Activated CD8-positive, alpha-beta memory T cell treated with anti-CD3 and anti-CD28 coated beads for 48 hours (primary cell): Measurements from ENCODE around the gene CABLES1.

ENCODE experiments used
- DNase-seq, 3 experiments: peaks; one replicate each; pipeline ENCODE4 v3.0.0-alpha.2; 2020; ENCODE audit warnings: low read depth in 2 of 3, low spot score in 2 of 3

CABLES1 gene

GRCh38 chr18:23189768-23190661 is 54.7 kb downstream of the CABLES1 start:
- DNase-seq = no peak

- no peak for DNase-seq
Measured at GRCh38 chr18:23191232-23191631, 55.9 kb downstream of the CABLES1 start.

GRCh38 chr18:23193742-23194141 is 58.5 kb downstream of the CABLES1 start:
- DNase-seq = no peak

GRCh38 chr18:23194155-23194996 is 59.1 kb downstream of the CABLES1 start:
- no peak for DNase-seq

- DNase-seq = no peak
Measured at GRCh38 chr18:23194997-23195957, 60.0 kb downstream of the CABLES1 start.

- DNase-seq = no peak
Measured at GRCh38 chr18:23196119-23197007, 61.1 kb downstream of the CABLES1 start.

GRCh38 chr18:23198217-23198845 is 63.0 kb downstream of the CABLES1 start:
- DNase-seq = no peak

GRCh38 chr18:23200756-23201155 is 65.5 kb downstream of the CABLES1 start:
- no peak for DNase-seq

GRCh38 chr18:23201741-23202140 is 66.5 kb downstream of the CABLES1 start:
- no peak for DNase-seq

- DNase-seq = no peak
Measured at GRCh38 chr18:23203891-23204432, 68.7 kb downstream of the CABLES1 start.

GRCh38 chr18:23204589-23205235 is 69.4 kb downstream of the CABLES1 start:
- no peak for DNase-seq

- DNase-seq = no peak
Measured at GRCh38 chr18:23205980-23206379, 70.7 kb downstream of the CABLES1 start.

- no peak for DNase-seq
Measured at GRCh38 chr18:23207191-23207955, 72.1 kb downstream of the CABLES1 start.

- DNase-seq = no peak
Measured at GRCh38 chr18:23207994-23208393, 72.7 kb downstream of the CABLES1 start.

- no peak for DNase-seq
Measured at GRCh38 chr18:23208600-23208999, 73.3 kb downstream of the CABLES1 start.

GRCh38 chr18:23209031-23209430 is 73.7 kb downstream of the CABLES1 start:
- DNase-seq = peak in 1 of 3 experiments; percentile 37

GRCh38 chr18:23209796-23210195 is 74.5 kb downstream of the CABLES1 start:
- DNase-seq = no peak

- no peak for DNase-seq
Measured at GRCh38 chr18:23210526-23210925, 75.2 kb downstream of the CABLES1 start.
